ENCODE measurements around the gene LRRC3.

LRRC3 gene

GRCh38 chr21:44459712-44460440 is 4.6 kb downstream of the LRRC3 start:
- Mint-ChIP-seq H3K4me3 (no peak overlapping the region), H3K36me3 (ENCODE audit: insufficient read depth) (peaks cover 1% of the 10 kb centered on the region), H3K27me3 (no peaks in the 10 kb centered on the region), H3K9me3 (no peaks in the 10 kb centered on the region), H3K27ac (ENCODE audit: low read depth) (no peak overlapping the region), H3K4me1 (no peaks in the 10 kb centered on the region)
- ATAC-seq (replicated peaks; ENCODE audit: extremely low read depth, poor library complexity, severe bottlenecking) (no peak), DNase-seq (ENCODE audit: low spot score in 2 of 2) (no peak)

- Mint-ChIP-seq H3K4me1 (no peaks in the 10 kb centered on the region), H3K27ac (ENCODE audit: low read depth) (no peak overlapping the region), H3K4me3 (no peak overlapping the region), H3K9me3 (no peaks in the 10 kb centered on the region), H3K27me3 (no peaks in the 10 kb centered on the region), H3K36me3 (ENCODE audit: insufficient read depth) (no peaks in the 10 kb centered on the region)
- ATAC-seq (replicated peaks; ENCODE audit: extremely low read depth, poor library complexity, severe bottlenecking) (no peak), DNase-seq (ENCODE audit: low spot score in 2 of 2) (no peak)
These were observed 5.1 kb downstream of the LRRC3 start for GRCh38 chr21:44460441-44460755.

GRCh38 chr21:44461005-44461404 is 5.7 kb downstream of the LRRC3 start:
- DNase-seq (ENCODE audit: low spot score in 2 of 2) (no peak), ATAC-seq (replicated peaks; ENCODE audit: extremely low read depth, poor library complexity, severe bottlenecking) (no peak)
- no peaks in the 10 kb centered on the region for H3K9me3 Mint-ChIP-seq
- no peaks in the 10 kb centered on the region for H3K4me1 Mint-ChIP-seq
- no peak overlapping the region for H3K27ac Mint-ChIP-seq (ENCODE audit: low read depth)
- no peak overlapping the region for H3K4me3 Mint-ChIP-seq
- H3K36me3 Mint-ChIP-seq (ENCODE audit: insufficient read depth): no peaks in the 10 kb centered on the region
- no peaks in the 10 kb centered on the region for H3K27me3 Mint-ChIP-seq

- no peak for DNase-seq (ENCODE audit: low spot score in 2 of 2)
- H3K27me3 Mint-ChIP-seq: no peaks in the 10 kb centered on the region
These were observed 6.2 kb downstream of the LRRC3 start for GRCh38 chr21:44461464-44462001.

GRCh38 chr21:44462086-44462833 is 7.0 kb downstream of the LRRC3 start:
- no peaks in the 10 kb centered on the region for H3K27me3 Mint-ChIP-seq
- no peaks in the 10 kb centered on the region for H3K36me3 Mint-ChIP-seq (ENCODE audit: insufficient read depth)
- no peak overlapping the region for H3K27ac Mint-ChIP-seq (ENCODE audit: low read depth)
- no peak overlapping the region for H3K4me3 Mint-ChIP-seq
- ATAC-seq (replicated peaks; ENCODE audit: extremely low read depth, poor library complexity, severe bottlenecking) (no peak), DNase-seq (ENCODE audit: low spot score in 2 of 2) (no peak)
- H3K9me3 Mint-ChIP-seq: no peaks in the 10 kb centered on the region
- H3K4me1 Mint-ChIP-seq: no peaks in the 10 kb centered on the region

More at GRCh38 chr21:44461464-44462001, 6.2 kb downstream of the LRRC3 start:
- H3K27ac Mint-ChIP-seq (ENCODE audit: low read depth): no peak overlapping the region
- H3K9me3 Mint-ChIP-seq: no peaks in the 10 kb centered on the region
- no peak overlapping the region for H3K4me3 Mint-ChIP-seq
- no peaks in the 10 kb centered on the region for H3K4me1 Mint-ChIP-seq
- H3K36me3 Mint-ChIP-seq (ENCODE audit: insufficient read depth): no peaks in the 10 kb centered on the region
- ATAC-seq (replicated peaks; ENCODE audit: extremely low read depth, poor library complexity, severe bottlenecking): no peak

- Mint-ChIP-seq H3K4me3 (no peak overlapping the region), H3K9me3 (no peaks in the 10 kb centered on the region), H3K27me3 (no peaks in the 10 kb centered on the region), H3K4me1 (no peaks in the 10 kb centered on the region), H3K36me3 (ENCODE audit: insufficient read depth) (no peaks in the 10 kb centered on the region), H3K27ac (ENCODE audit: low read depth) (no peak overlapping the region)
- no peak for DNase-seq (ENCODE audit: low spot score in 2 of 2)
- no peak for ATAC-seq (replicated peaks; ENCODE audit: extremely low read depth, poor library complexity, severe bottlenecking)
These were observed 7.5 kb downstream of the LRRC3 start for GRCh38 chr21:44462834-44463200.

- H3K9me3 Mint-ChIP-seq: no peaks in the 10 kb centered on the region
- no peaks in the 10 kb centered on the region for H3K4me1 Mint-ChIP-seq
- no peak overlapping the region for H3K27ac Mint-ChIP-seq (ENCODE audit: low read depth)
- ATAC-seq (replicated peaks; ENCODE audit: extremely low read depth, poor library complexity, severe bottlenecking) (no peak), DNase-seq (ENCODE audit: low spot score in 2 of 2) (no peak)
- no peaks in the 10 kb centered on the region for H3K36me3 Mint-ChIP-seq (ENCODE audit: insufficient read depth)
- no peak overlapping the region for H3K4me3 Mint-ChIP-seq
- H3K27me3 Mint-ChIP-seq: no peaks in the 10 kb centered on the region
These were observed 8.4 kb downstream of the LRRC3 start for GRCh38 chr21:44463724-44464123.

- ATAC-seq (replicated peaks; ENCODE audit: extremely low read depth, poor library complexity, severe bottlenecking) (no peak), DNase-seq (ENCODE audit: low spot score in 2 of 2) (no peak)
- no peak overlapping the region for H3K4me3 Mint-ChIP-seq
- H3K9me3 Mint-ChIP-seq: no peaks in the 10 kb centered on the region
- H3K27me3 Mint-ChIP-seq: no peaks in the 10 kb centered on the region
- no peaks in the 10 kb centered on the region for H3K36me3 Mint-ChIP-seq (ENCODE audit: insufficient read depth)
- H3K4me1 Mint-ChIP-seq: no peaks in the 10 kb centered on the region
- no peak overlapping the region for H3K27ac Mint-ChIP-seq (ENCODE audit: low read depth)
These were observed 9.0 kb downstream of the LRRC3 start for GRCh38 chr21:44464351-44464750.

- Mint-ChIP-seq H3K27ac (ENCODE audit: low read depth) (no peak overlapping the region), H3K4me3 (no peak overlapping the region)
These were observed 11.1 kb downstream of the LRRC3 start for GRCh38 chr21:44466351-44466954.

GRCh38 chr21:44466996-44467858 is 11.9 kb downstream of the LRRC3 start:
- DNase-seq (ENCODE audit: low spot score in 2 of 2) (no peak), ATAC-seq (replicated peaks; ENCODE audit: extremely low read depth, poor library complexity, severe bottlenecking) (no peak)
- Mint-ChIP-seq H3K9me3 (no peaks in the 10 kb centered on the region), H3K4me1 (no peaks in the 10 kb centered on the region), H3K36me3 (ENCODE audit: insufficient read depth) (no peaks in the 10 kb centered on the region), H3K27ac (ENCODE audit: low read depth) (no peak overlapping the region), H3K4me3 (no peak overlapping the region), H3K27me3 (no peaks in the 10 kb centered on the region)

More at GRCh38 chr21:44466351-44466954, 11.1 kb downstream of the LRRC3 start:
- no peak for DNase-seq (ENCODE audit: low spot score in 2 of 2)
- Mint-ChIP-seq H3K27me3 (no peaks in the 10 kb centered on the region), H3K36me3 (ENCODE audit: insufficient read depth) (no peaks in the 10 kb centered on the region), H3K9me3 (no peaks in the 10 kb centered on the region), H3K4me1 (no peaks in the 10 kb centered on the region)
- ATAC-seq (replicated peaks; ENCODE audit: extremely low read depth, poor library complexity, severe bottlenecking): no peak

GRCh38 chr21:44467859-44468195 is 12.5 kb downstream of the LRRC3 start:
- ATAC-seq (replicated peaks; ENCODE audit: extremely low read depth, poor library complexity, severe bottlenecking) (no peak), DNase-seq (ENCODE audit: low spot score in 2 of 2) (no peak)
- H3K36me3 Mint-ChIP-seq (ENCODE audit: insufficient read depth): no peaks in the 10 kb centered on the region
- H3K4me3 Mint-ChIP-seq: no peak overlapping the region
- H3K9me3 Mint-ChIP-seq: no peaks in the 10 kb centered on the region
- no peaks in the 10 kb centered on the region for H3K4me1 Mint-ChIP-seq
- H3K27me3 Mint-ChIP-seq: no peaks in the 10 kb centered on the region
- H3K27ac Mint-ChIP-seq (ENCODE audit: low read depth): no peak overlapping the region

GRCh38 chr21:44471341-44471740 is 16.0 kb downstream of the LRRC3 start:
- Mint-ChIP-seq H3K27me3 (no peaks in the 10 kb centered on the region), H3K9me3 (no peaks in the 10 kb centered on the region), H3K4me3 (no peak overlapping the region), H3K27ac (ENCODE audit: low read depth) (no peak overlapping the region), H3K4me1 (no peaks in the 10 kb centered on the region), H3K36me3 (ENCODE audit: insufficient read depth) (no peaks in the 10 kb centered on the region)
- DNase-seq (ENCODE audit: low spot score in 2 of 2) (no peak), ATAC-seq (replicated peaks; ENCODE audit: extremely low read depth, poor library complexity, severe bottlenecking) (no peak)

All from central memory CD8-positive, alpha-beta T cell (primary cell).